GM12878 (cell line): Measurements from ENCODE around the gene SMC1B. TPM values are rescaled to one million over a fixed set of nuclear protein-coding genes. Genes with fewer than 3 reads are reported as not detected.
"Not testable (repeated sequence)": the region's sequence is repeated elsewhere in the genome, so short reads cannot be mapped to it uniquely, and the experiment has no call there.

ENCODE experiments used
- ATAC-seq: fragments of 200-7000 bp; cut with Tn5 transposase; 3 replicates; pipeline ENCODE4 v1.9.1; 2020; ENCODE audit warnings: mild to moderate bottlenecking, moderate library complexity
- BruUV-seq: library from RNA; stranded (reverse); fragments of 400-500 nt; replicated peaks from 2 replicates; lab custom pipeline; 2021; lab: Mats Ljungman, UMichigan
- CTCF ChIA-PET: fragments of 300-600 bp; sonication (Branson Sonifier 250); formaldehyde crosslinking; extraction: SDS; loops from one replicate; lab custom pipeline; 2021; ENCODE audit warnings: inconsistent platforms; lab: Yijun Ruan, JAX
- POLR2A ChIA-PET: fragments of 350-600 bp; formaldehyde crosslinking; extraction: SDS; loops from one replicate; lab custom pipeline; 2021; ENCODE audit warnings: inconsistent platforms; lab: Charles Lee
- RAD21 ChIA-PET: fragments of 300-600 bp; sonication (Branson Sonifier 250); formaldehyde crosslinking; loops from one replicate; lab custom pipeline; 2023; ENCODE audit warnings: antibody characterized with exemption; ENCODE audit not compliant: unreplicated experiment; lab: Charles Lee
- SMC1A ChIA-PET: fragments of 300-600 bp; sonication (Branson Sonifier 250); formaldehyde crosslinking; loops from one replicate; lab custom pipeline; 2023; ENCODE audit not compliant: unreplicated experiment, uncharacterized antibody; lab: Charles Lee
- DNase-seq: peaks from one replicate; pipeline ENCODE4 v3.0.0-alpha.2; 2011; ENCODE audit warnings: low read depth, low spot score
- FAIRE-seq: peaks from 3 replicates; lab custom pipeline; 2011; peaks lifted over from hg19 to GRCh38; lab: Jason Lieb, UNC
- H2AFZ ChIP-seq: 2 replicates; pipeline ENCODE4 v1.6.0; 2011; ENCODE audit warnings: low read depth, low read length, control low read depth; ENCODE audit not compliant: control insufficient read depth
- H3K27ac ChIP-seq: 2 replicates; pipeline ENCODE4 v1.5.1; 2011; ENCODE audit warnings: control low read depth; ENCODE audit not compliant: control insufficient read depth, insufficient read depth
- H3K27me3 ChIP-seq, 2 experiments: replicated peaks in 1 of 2; 2 replicates each; pipeline versions ENCODE4 v1.6.0 to v1.6.1; 2011; ENCODE audit warnings: low read length in 1 of 2; ENCODE audit not compliant: control insufficient read depth in 2 of 2, insufficient read depth in 2 of 2
- H3K36me3 ChIP-seq, 2 experiments: 2 replicates each; pipeline ENCODE4 v1.5.1; 2011; ENCODE audit warnings: low read length in 1 of 2; ENCODE audit not compliant: control insufficient read depth in 2 of 2, insufficient read depth in 2 of 2
- H3K4me1 ChIP-seq: 2 replicates; pipeline ENCODE4 v1.6.1; 2011; ENCODE audit warnings: mild to moderate bottlenecking, low read length, moderate library complexity, mixed read lengths; ENCODE audit not compliant: control insufficient read depth, insufficient read depth
- H3K4me2 ChIP-seq: 2 replicates; pipeline ENCODE4 v1.6.0; 2011; ENCODE audit warnings: control low read depth; ENCODE audit not compliant: control insufficient read depth, insufficient read depth
- H3K4me3 ChIP-seq: fragments of 200-600 bp; sonication (generic); 2 replicates; pipeline ENCODE4 v1.5.1; 2016
- H3K79me2 ChIP-seq: 2 replicates; pipeline ENCODE4 v1.6.0; 2011; ENCODE audit warnings: low read length; ENCODE audit not compliant: control insufficient read depth, insufficient read depth
- H3K9ac ChIP-seq: 2 replicates; pipeline ENCODE4 v1.8.0; 2011; ENCODE audit warnings: low read length, control low read depth, mixed read lengths; ENCODE audit not compliant: control insufficient read depth, insufficient read depth
- H3K9me3 ChIP-seq: replicated peaks from 3 replicates; pipeline ENCODE4 v1.5.1; 2011; ENCODE audit warnings: mild to moderate bottlenecking, low read length; ENCODE audit not compliant: control insufficient read depth, insufficient read depth
- H4K20me1 ChIP-seq: 2 replicates; pipeline ENCODE4 v1.6.0; 2011; ENCODE audit not compliant: control insufficient read depth, insufficient read depth
- MTA3 ChIP-seq: IDR thresholded peaks from 2 replicates; pipeline ENCODE4 v1.6.1; 2012; ENCODE audit warnings: low read length, inconsistent platforms, borderline replicate concordance
- WGBS: methylation state at CpG from one replicate; pipeline ENCODE4 v1.1.6; 2016; ENCODE audit warnings: low lambda C conversion rate; ENCODE audit not compliant: insufficient replicate concordance, insufficient coverage; ENCODE audit errors: missing lambda C conversion rate; 5-methylcytosine and 5-hydroxymethylcytosine counted together
- in situ Hi-C: fragments of 300-500 bp; cut with MboI; formaldehyde crosslinking; loops from 9 replicates; pipeline ENCODE4 v1.14.3; 2018; ENCODE audit warnings: mixed read lengths
- intact Hi-C: fragments of 100-400 bp; cut with micrococcal nuclease; formaldehyde crosslinking; loops from one replicate; pipeline ENCODE4 v1.14.2; 2022; ENCODE audit not compliant: unreplicated experiment
- polyA plus RNA-seq, 11 experiments: library from polyadenylated mRNA; depleted of rRNA in 4 of 11; unstranded in 6 of 11; stranded (reverse) in 5 of 11; fragments of >200 nt; fragmentation: Nextera tagmentation in 4 of 11; fragmentation: Illumina TruSeq in 1 of 11; extraction: Ambion mirVana in 4 of 11; extraction: Trizol in 1 of 11; gene quantifications; 1 replicate in 1 of 11; 2 replicates in 10 of 11; pipeline versions ENCODE4 v1.2.1 to v1.2.3, GENCODE V29; 2011 to 2016; ENCODE audit warnings: inconsistent platforms in 2 of 11, missing spikeins in 2 of 11, low read depth in 1 of 11
- total RNA-seq, 4 experiments: library from RNA; depleted of rRNA in 3 of 4; stranded (reverse); fragments of >200 nt in 3 of 4; fragmentation: Illumina TruSeq in 1 of 4; extraction: Trizol in 1 of 4; gene quantifications; 2 replicates each; pipeline versions ENCODE4 v1.2.1 to v1.2.3, GENCODE V29; 2013 to 2021

SMC1B gene
- total and polyA plus RNA-seq, 10 of the 15 experiments (the other 5 are each of a cell fraction or from before 2014, with no cell fraction given) = not detected

- TSS peak; percentile 72 for BruUV-seq
- Histone ChIP-seq H3K4me2 (no peak overlapping the region), H3K27me3 (no peaks in the 10 kb centered on the region), H2AFZ (no peak overlapping the region), H3K27ac (no peak overlapping the region), H3K9me3 (no peaks in the 10 kb centered on the region), H3K9ac (no peak overlapping the region), H3K36me3 (peaks cover 5 to 21% of the 10 kb centered on the region in 2 experiments; a peak in 3 of 4 replicates), H3K79me2 (no peaks in the 10 kb centered on the region; the same call in 1 of the 2 replicates), H4K20me1 (no peaks in the 10 kb centered on the region), H3K4me3 (no peak overlapping the region), H3K4me1 (no peaks in the 10 kb centered on the region)
- ChIA-PET CTCF (no interaction called here), POLR2A (interaction anchor here (0.6 kb wide), 1 partner anchor 26 kb away, joined by 4 read pairs; no protein-coding TSS in a partner anchor), RAD21 (no interaction called here), SMC1A (interaction anchor here (0.6 kb wide), 1 partner anchor 71 kb away, joined by 4 read pairs; no protein-coding TSS in a partner anchor)
- no peak for TF ChIP-seq MTA3
- in situ Hi-C loops (no loop called here), intact Hi-C loops (no loop called here)
- 82% methylated on average over 8 of the region's 8 CpGs for WGBS
- ATAC-seq (no peak), DNase-seq (no peak), FAIRE-seq (no peak)
These were observed 84.4 kb downstream of the SMC1B start for GRCh38 chr22:45328822-45329529.

GRCh38 chr22:45328261-45328660, 85.1 kb downstream of the SMC1B start:
- H3K27ac ChIP-seq, SMC1A ChIA-PET, H2AFZ ChIP-seq, H3K9ac ChIP-seq, H3K9me3 ChIP-seq, H4K20me1 ChIP-seq, CTCF ChIA-PET, DNase-seq, FAIRE-seq, ATAC-seq, intact Hi-C loops, BruUV-seq, H3K4me2 ChIP-seq, H3K4me3 ChIP-seq, RAD21 ChIA-PET, in situ Hi-C loops, H3K79me2 ChIP-seq, H3K27me3 ChIP-seq, H3K4me1 ChIP-seq: not testable (repeated sequence)
- H3K36me3 ChIP-seq = peaks cover 9 to 26% of the 10 kb centered on the region in 2 experiments; a peak in 3 of 4 replicates
- POLR2A ChIA-PET = interaction anchor here (0.6 kb wide), 1 partner anchor 25 kb away, joined by 4 read pairs; no protein-coding TSS in a partner anchor
- 98% methylated on average over 7 of the region's 8 CpGs for WGBS
